GM18508 (cell line): Measurements from ENCODE around the gene DPH6.
"Not testable (repeated sequence)": the region's sequence is repeated elsewhere in the genome, so short reads cannot be mapped to it uniquely, and the experiment has no call there.

Experiments used
- ATAC-seq: cut with Tn5 transposase; IDR thresholded peaks from one replicate; pipeline ENCODE4 v1.9.1; 2021; ENCODE audit warnings: moderate number of reproducible peaks; ENCODE audit not compliant: insufficient read depth, unreplicated experiment

The DPH6 gene

DNA sequence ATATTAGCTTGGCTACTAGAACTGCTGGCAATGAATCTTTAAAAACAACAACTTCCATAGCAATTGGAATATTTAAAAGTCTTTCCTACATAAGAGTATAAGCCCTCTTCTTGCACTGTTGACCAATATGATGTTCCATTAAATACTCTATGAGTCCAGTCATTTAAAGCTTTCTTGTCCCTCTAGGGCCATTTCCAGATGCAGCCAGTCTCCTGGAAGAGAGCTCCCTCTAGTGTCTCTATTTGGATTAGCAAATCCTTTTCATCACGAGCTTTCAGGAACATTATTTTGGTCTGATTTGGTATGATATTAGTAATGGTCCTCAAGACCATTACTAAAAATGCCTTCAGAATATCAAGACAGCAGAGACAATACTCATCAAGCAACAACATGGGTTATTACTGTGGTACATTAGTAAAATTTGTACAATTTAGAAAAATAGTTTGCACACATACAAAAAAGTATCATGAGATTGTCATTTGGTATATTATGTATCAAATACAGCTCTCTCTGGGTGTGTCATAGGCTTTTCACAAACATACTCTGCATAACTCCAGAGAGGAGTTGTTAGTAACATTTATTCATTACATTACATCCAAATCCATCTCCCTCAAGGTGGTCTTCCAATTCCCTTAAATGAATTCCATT is 101.3 kb downstream of the DPH6 start:
- no peak for ATAC-seq

DNA sequence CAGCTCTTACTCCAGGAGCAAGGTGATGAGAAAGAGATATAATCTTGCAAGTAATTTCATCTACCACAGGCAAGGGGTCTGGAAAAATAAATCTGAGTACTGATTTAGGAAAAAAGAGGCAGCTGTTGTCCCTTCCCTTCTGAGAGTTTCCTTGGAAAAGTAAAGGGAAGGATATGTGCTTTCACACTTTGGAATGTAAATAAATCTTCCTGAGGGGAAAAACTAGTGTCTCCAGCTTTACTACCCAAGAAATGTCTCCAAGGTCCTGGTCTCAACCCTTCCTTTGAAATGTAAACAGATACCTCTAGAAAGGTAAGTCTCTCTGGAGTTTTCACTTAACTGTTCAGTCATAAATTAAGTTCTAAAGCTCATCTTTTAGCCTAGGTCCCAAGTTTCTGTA is 102.6 kb downstream of the DPH6 start:
- no peak for ATAC-seq

GRCh38 chr15:35442742-35443141 is 103.2 kb downstream of the DPH6 start:
- ATAC-seq: no peak

DNA sequence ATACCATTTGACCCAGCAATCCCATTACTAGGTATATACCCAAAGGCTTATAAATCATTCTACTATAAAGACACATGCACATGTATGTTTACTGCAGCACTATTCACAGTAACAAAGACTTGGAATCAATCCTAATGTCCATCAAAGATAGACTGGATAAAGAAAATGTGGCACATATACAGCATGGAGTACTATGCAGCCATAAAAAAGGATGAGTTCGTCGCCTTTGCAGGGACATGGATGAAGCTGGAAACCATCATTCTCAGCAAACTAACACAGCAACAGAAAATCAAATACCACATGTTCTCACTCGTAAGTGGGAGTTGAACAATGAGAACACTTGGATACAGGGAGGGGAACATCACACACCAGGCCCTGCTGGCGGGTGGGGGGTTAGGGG is 104.7 kb downstream of the DPH6 start:
- not testable (repeated sequence) for ATAC-seq

DNA sequence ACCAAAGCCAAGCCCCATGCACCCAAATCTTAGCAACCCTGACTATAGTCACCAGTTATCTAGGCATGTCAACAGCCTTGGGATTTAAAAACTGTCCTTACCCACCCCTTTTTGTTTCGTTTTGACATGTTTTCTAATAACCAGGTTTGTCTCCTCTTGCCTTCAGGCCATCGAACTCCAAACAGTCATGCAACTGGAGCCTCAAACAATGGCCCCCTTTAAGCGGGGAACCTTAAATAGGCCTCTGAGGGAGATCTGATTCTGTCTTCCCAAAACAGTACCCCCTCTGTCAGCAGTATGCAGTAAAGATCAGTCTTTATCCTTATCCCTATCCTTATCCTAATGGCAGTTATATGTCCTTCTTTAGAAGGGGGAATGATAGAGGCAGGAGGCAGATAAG is 105.7 kb downstream of the DPH6 start:
- ATAC-seq: no peak

- ATAC-seq: no peak
Measured at GRCh38 chr15:35439291-35439690, 106.7 kb downstream of the DPH6 start.

DNA sequence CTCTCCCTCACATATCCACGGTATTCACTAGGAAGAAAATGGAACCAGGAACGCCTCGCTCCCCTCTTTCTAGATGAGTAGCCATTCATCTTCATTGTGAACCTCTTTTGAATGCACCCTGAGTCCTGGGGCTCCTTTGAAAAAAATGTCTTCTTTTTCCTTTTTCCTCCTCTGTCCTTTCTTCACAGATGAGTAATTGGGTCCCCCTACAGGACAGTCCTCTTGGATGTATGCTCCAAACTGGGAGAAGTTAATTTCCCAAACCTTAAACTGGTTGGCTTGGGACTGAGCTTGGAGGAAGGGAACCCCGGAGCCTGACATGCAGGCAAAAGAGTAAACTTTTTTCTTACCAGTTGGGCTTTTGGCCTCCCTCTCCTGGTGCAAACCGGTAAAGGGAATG is 108.8 kb downstream of the DPH6 start:
- no peak for ATAC-seq

DNA sequence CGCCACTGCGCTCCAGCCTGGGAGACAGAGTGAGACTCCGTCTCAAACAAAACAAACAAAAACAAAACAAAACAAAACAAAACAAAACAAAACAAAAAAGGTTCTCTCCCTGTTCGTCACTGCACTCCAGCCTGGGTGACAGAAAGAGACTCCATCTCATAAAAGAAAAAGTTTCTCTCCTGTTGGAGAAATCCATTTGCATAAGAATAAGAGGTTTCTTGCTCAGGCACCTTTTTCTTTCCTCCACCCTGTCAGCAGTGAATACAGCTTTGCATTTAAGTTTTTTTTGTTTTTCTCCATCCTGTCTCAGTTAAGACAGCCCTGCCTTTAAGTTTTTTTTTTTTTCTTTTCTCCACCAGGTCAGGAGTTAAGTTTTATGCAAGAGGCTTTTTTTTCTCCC is 109.5 kb downstream of the DPH6 start:
- ATAC-seq: no peak

DNA sequence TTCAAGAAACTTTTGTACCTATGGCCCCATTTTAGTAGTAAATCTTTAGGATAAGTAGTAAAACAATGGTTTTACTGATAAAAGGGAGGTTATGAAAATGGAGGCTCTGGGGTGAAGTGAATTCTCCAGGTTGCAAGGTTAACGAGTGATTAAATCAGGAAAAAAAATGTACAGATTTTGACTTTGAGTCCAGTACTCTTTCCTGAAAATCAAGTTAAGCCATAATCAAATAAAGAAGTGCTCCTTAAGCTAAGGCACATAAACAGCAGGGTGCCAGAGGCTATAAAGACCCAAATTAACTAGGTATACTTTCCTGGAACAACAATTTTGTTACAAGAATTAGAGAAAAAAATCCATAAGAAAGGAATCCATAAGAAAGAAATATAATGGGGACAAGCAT is 114.7 kb downstream of the DPH6 start:
- ATAC-seq: no peak

DNA sequence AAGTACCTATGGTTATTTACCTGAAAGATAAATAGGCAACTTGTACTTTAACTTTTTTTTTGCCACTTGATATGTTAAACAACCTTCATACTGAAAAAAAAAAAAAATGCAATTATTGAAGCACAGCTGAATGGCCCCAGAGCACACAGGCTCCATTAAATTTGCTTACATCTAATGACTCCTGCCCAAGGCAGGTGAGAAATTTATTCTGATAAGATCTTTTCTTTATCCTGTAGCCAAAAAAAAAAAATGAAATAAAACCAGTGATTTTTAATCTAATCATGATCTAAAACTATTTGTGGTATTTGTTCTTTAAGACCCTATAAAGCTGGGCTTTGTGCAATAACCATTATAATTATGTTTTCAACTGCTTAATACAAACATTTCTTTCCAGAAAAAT is 115.7 kb downstream of the DPH6 start:
- no peak for ATAC-seq

GRCh38 chr15:35427496-35427895 is 118.5 kb downstream of the DPH6 start:
- ATAC-seq: no peak

GRCh38 chr15:35427091-35427490 is 118.9 kb downstream of the DPH6 start:
- ATAC-seq: no peak

GRCh38 chr15:35410775-35411174 is 135.2 kb downstream of the DPH6 start:
- no peak for ATAC-seq

DNA sequence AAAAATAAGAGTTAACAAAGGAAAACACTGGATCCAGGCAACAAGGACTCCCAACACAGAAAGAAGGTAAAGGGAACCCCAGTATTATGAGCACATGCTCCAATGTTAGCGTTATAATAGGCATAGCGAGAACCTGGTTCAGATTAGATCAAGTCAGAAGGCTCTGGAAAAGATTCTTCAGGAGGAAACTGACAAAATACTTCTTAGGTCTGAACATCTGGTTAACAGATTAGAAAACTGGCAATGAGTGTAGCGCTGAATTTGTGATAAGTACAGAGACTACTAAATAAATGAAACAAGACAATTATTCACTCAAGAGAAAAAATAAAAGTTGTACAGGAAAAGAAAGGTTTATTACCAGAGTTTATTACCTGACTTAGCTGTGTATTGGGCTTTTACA is 146.1 kb downstream of the DPH6 start:
- ATAC-seq: no peak

GRCh38 chr15:35397027-35397426 is 148.9 kb downstream of the DPH6 start:
- ATAC-seq: no peak

GRCh38 chr15:35394416-35394815 is 151.5 kb downstream of the DPH6 start:
- ATAC-seq: no peak

GRCh38 chr15:35393398-35393797 is 152.6 kb downstream of the DPH6 start:
- ATAC-seq: no peak

DNA sequence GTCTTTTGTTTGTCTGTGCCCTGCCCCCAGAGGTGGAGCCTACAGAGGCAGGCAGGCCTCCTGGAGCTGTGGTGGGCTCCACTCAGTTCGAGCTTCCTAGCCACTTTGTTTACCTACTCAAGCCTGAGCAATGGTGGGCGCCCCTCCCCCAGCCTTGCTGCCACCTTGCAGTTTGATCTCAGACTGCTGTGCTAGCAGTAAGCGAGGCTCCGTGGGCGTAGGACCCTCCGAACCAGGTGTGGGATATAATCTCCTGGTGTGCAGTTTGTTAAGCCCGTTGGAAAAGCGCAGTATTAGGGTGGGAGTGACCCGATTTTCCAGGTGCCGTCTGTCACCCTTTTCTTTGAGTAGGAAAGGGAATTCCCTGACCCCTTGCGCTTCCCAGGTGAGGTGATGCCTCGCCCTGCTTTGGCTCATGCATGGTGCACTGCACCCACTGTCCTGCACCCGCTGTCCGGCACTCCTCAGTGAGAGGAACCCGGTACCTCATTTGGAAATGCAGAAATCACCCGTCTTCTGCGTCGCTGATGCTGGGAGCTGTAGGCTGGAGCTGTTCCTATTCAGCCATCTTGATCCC is 154.5 kb downstream of the DPH6 start:
- not testable (repeated sequence) for ATAC-seq

- ATAC-seq: no peak
Measured at GRCh38 chr15:35383506-35383905, 162.5 kb downstream of the DPH6 start.

DNA sequence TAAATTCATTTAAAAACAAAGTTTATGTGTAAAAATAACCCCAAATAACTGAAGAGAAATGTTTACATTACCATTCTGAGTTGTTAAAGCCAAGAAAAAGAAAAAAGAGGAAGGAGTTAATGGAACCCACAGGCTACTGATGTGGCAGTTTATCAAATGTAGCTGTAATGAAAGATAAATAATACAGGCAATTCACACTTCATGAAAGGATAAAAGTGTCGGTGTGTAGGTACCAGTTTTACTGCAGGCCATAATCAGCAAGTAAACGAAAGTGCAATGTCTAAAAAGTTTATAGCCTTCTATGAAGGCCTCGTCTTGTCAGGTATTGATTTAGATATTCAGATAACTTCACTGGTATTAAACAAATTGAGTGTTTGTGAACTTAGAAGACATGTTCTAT is 164.6 kb downstream of the DPH6 start:
- no peak for ATAC-seq

DNA sequence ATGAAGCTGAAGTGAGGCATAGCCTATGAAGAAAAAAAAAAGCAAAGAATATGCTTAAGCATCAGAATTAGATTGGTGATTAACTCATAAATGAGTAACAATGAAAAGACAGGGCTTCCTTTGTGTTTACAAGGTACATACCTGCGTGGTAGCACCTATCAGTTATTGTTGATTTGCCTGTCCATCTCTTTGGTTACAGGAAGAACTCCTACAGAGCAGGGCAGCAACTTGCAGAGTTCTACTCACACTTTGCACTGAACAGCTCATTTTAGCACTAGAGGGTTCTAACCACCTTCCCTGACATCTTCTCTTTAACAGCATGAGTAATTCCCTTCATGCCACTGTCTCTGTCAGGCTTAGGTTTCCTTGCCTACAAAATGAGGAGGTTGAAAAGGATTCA is 166.0 kb downstream of the DPH6 start:
- ATAC-seq: no peak

DNA sequence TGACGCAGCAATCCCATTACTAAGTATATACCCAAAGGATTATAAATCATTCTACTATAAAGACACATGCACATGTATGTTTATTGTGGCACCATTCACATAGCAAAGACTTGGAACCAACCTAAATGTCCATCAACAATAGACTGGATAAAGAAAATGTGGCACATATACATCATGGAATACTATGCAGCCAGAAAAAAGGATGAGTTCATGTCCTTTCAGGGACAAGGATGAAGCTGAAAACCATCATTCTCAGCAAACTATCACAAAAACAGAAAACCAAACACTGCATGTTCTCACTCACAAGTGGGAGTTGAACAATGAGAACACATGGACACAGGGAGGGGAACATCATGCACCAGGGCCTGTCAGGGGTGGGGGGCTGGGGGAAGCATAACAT is 167.5 kb downstream of the DPH6 start:
- ATAC-seq: not testable (repeated sequence)
